ENCODE data around the gene FOXC1. TPM values are rescaled to one million over a fixed set of nuclear protein-coding genes. Genes with fewer than 3 reads are reported as not detected.

Gene FOXC1
- total and polyA plus RNA-seq, 2 of the 13 experiments (the other 11 are each of a cell fraction or from before 2014, with no cell fraction given): 0.44 to 0.55 TPM

GRCh38 chr6:1624058-1624850, 14.5 kb downstream of the FOXC1 start:
- no TSS peak for BruUV-seq (replicated peaks)
- no peak for FAIRE-seq

GRCh38 chr6:1624851-1625781, 15.4 kb downstream of the FOXC1 start:
- in situ Hi-C loops (cut with HindIII; ENCODE audit: extremely low pct_ligation_motif_present, low pct_unique_long_range_greater_than_20kb): no loop called here
- BruUV-seq (replicated peaks): no TSS peak
- Histone ChIP-seq H3K27me3 (ENCODE audit: control insufficient read depth in 1 of 2, insufficient read depth in 2 of 2, low read length in 2 of 2) (no peaks in the 10 kb centered on the region), H3K27ac (ENCODE audit: extremely low read length, insufficient read depth, low read length) (no peak overlapping the region), H3K4me2 (ENCODE audit: low read depth, low read length) (no peak overlapping the region), H2AFZ (ENCODE audit: low read length) (no peak overlapping the region), H3K4me1 (ENCODE audit: insufficient read depth, low read length) (no peaks in the 10 kb centered on the region), H3K9me3 (ENCODE audit: low read length) (no peaks in the 10 kb centered on the region), H4K20me1 (ENCODE audit: insufficient read depth, low read length) (no peaks in the 10 kb centered on the region; the same call in 1 of the 2 replicates), H3K36me3 (replicated peaks in 1 of 2; ENCODE audit: control insufficient read depth in 1 of 2, insufficient read depth in 2 of 2, low read length in 2 of 2) (peaks cover 4 to 34% of the 10 kb centered on the region in 2 experiments), H3K9ac (ENCODE audit: insufficient read depth, low read depth, low read length) (no peak overlapping the region), H3K4me3 (replicated peaks in 1 of 3; ENCODE audit: insufficient read depth in 1 of 3, low read depth in 2 of 3, low read length in 3 of 3) (no peak overlapping the region), H3K79me2 (ENCODE audit: insufficient read depth, low read length) (no peaks in the 10 kb centered on the region)
- CTCF ChIA-PET (ENCODE audit: low intra/inter-chr PET ratio, low total read pairs): no interaction called here
- intact Hi-C loops (cut with micrococcal nuclease; ENCODE audit: unreplicated experiment): no loop called here
- WGBS (ENCODE audit: low lambda C conversion rate): 97% methylated on average over 53 of the region's 53 CpGs
- ATAC-seq (no peak), DNase-seq (ENCODE audit: low spot score) (no peak), FAIRE-seq (no peak)
- POLR2A ChIA-PET: no interaction called here
- TF ChIP-seq AGO2 (optimal IDR thresholded peaks at IDR 0.05; ENCODE audit: low read depth, low read length) (peak; percentile 44), MLX (CRISPR knock-in tag; IDR thresholded peaks at IDR 0.05) (no peak)

More at GRCh38 chr6:1624058-1624850, 14.5 kb downstream of the FOXC1 start:
- DNase-seq (ENCODE audit: low spot score) (no peak), ATAC-seq (no peak)
- CTCF ChIA-PET (ENCODE audit: low intra/inter-chr PET ratio, low total read pairs): no interaction called here
- H3K4me2 ChIP-seq (ENCODE audit: low read depth, low read length): no peak overlapping the region
- 99% methylated on average over 55 of the region's 66 CpGs for WGBS (ENCODE audit: low lambda C conversion rate)
- no peak overlapping the region for H3K27ac ChIP-seq (ENCODE audit: extremely low read length, insufficient read depth, low read length)
- intact Hi-C loops (cut with micrococcal nuclease; ENCODE audit: unreplicated experiment) (no loop called here), in situ Hi-C loops (cut with HindIII; ENCODE audit: extremely low pct_ligation_motif_present, low pct_unique_long_range_greater_than_20kb) (no loop called here)
- no peaks in the 10 kb centered on the region for H3K79me2 ChIP-seq (ENCODE audit: insufficient read depth, low read length)
- H4K20me1 ChIP-seq (ENCODE audit: insufficient read depth, low read length): no peaks in the 10 kb centered on the region; the same call in 1 of the 2 replicates
- H3K9ac ChIP-seq (ENCODE audit: insufficient read depth, low read depth, low read length): no peak overlapping the region
- H3K27me3 ChIP-seq (ENCODE audit: control insufficient read depth in 1 of 2, insufficient read depth in 2 of 2, low read length in 2 of 2): no peaks in the 10 kb centered on the region
- no peak overlapping the region for H3K4me3 ChIP-seq (replicated peaks in 1 of 3; ENCODE audit: insufficient read depth in 1 of 3, low read depth in 2 of 3, low read length in 3 of 3)
- no peaks in the 10 kb centered on the region for H3K4me1 ChIP-seq (ENCODE audit: insufficient read depth, low read length)
- POLR2A ChIA-PET: no interaction called here
- H3K9me3 ChIP-seq (ENCODE audit: low read length): no peaks in the 10 kb centered on the region
- TF ChIP-seq REXO4 (CRISPR knock-in tag; IDR thresholded peaks at IDR 0.05; ENCODE audit: borderline replicate concordance): no peak
- no peak for TF ChIP-seq TOPORS (CRISPR knock-in tag; IDR thresholded peaks at IDR 0.05)
- peak; percentile 63 for TF ChIP-seq AGO2 (optimal IDR thresholded peaks at IDR 0.05; ENCODE audit: low read depth, low read length)
- no peak for TF ChIP-seq ZNF292 (CRISPR knock-in tag; IDR thresholded peaks at IDR 0.05; ENCODE audit: borderline replicate concordance, low read depth)
- no peak overlapping the region for H2AFZ ChIP-seq (ENCODE audit: low read length)
- peaks cover 4 to 34% of the 10 kb centered on the region in 2 experiments for H3K36me3 ChIP-seq (replicated peaks in 1 of 2; ENCODE audit: control insufficient read depth in 1 of 2, insufficient read depth in 2 of 2, low read length in 2 of 2)

Measured in HepG2 (cell line).